Measurements from ENCODE around the gene MYO9B. TPM values are rescaled to one million over a fixed set of nuclear protein-coding genes. Genes with fewer than 3 reads are reported as not detected.

MYO9B gene
- total RNA-seq, 1 experiment from 2014 or later, result 103 TPM

GRCh38 chr19:17108453-17108784 lies 32.8 kb downstream of the MYO9B start:
- POLR2A ChIA-PET (ENCODE audit: unreplicated experiment), result no interaction called here
- peaks cover 5% of the 10 kb centered on the region; the same call in 1 of the 2 replicates for H3K36me3 ChIP-seq (ENCODE audit: low read depth)

GRCh38 chr19:17109300-17109699 lies 33.7 kb downstream of the MYO9B start:
- peaks cover 10% of the 10 kb centered on the region; the same call in 1 of the 2 replicates for H4K20me1 ChIP-seq (ENCODE audit: insufficient read depth)
- 0 out of 2 replicates have a peak, but pooled peaks cover 5% of the 10 kb centered on the region for H3K36me3 ChIP-seq (ENCODE audit: low read depth)
- BruUV-seq (replicated peaks), result no TSS peak
- H3K9me2 ChIP-seq (ENCODE audit: insufficient read depth), result no peaks in the 10 kb centered on the region
- H3F3A ChIP-seq (ENCODE audit: insufficient read depth, low read depth), result peaks cover 46% of the 10 kb centered on the region
- POLR2A ChIA-PET (ENCODE audit: unreplicated experiment), result no interaction called here
- peak overlapping the region; percentile 15; the same call in 1 of the 2 replicates for H3K27ac ChIP-seq
- H2AFZ ChIP-seq, result no peak overlapping the region
- peaks cover 24% of the 10 kb centered on the region for H3K4me1 ChIP-seq (replicated peaks; ENCODE audit: insufficient read depth)
- H3K4me2 ChIP-seq, result no peak overlapping the region
- H3K27me3 ChIP-seq (ENCODE audit: insufficient read depth, low read depth), result no peaks in the 10 kb centered on the region
- CTCF ChIA-PET, result no interaction called here
- no peaks in the 10 kb centered on the region for H3K9me3 ChIP-seq (ENCODE audit: insufficient read depth, low read depth)
- intact Hi-C loops (cut with micrococcal nuclease; ENCODE audit: unreplicated experiment), result no loop called here
- DNase-seq, result peak in 1 of 2 experiments; percentile 18
- no peak for TF ChIP-seq EZH2 (IDR thresholded peaks at IDR 0.05; ENCODE audit: low read depth)
- no peak for TF ChIP-seq CTCF (conservative IDR thresholded peaks at IDR 0.05)
- H3K4me3 ChIP-seq, result no peak overlapping the region
- peaks cover 70% of the 10 kb centered on the region for H3K79me2 ChIP-seq (ENCODE audit: low read depth)

More at GRCh38 chr19:17108453-17108784, 32.8 kb downstream of the MYO9B start:
- Histone ChIP-seq H3K4me1 (replicated peaks; ENCODE audit: insufficient read depth) (peaks cover 24% of the 10 kb centered on the region), H3K27ac (peak overlapping the region; percentile 68), H2AFZ (no peak overlapping the region), H3F3A (ENCODE audit: insufficient read depth, low read depth) (peaks cover 40% of the 10 kb centered on the region), H3K27me3 (ENCODE audit: insufficient read depth, low read depth) (no peaks in the 10 kb centered on the region), H3K9me2 (ENCODE audit: insufficient read depth) (no peaks in the 10 kb centered on the region), H3K79me2 (ENCODE audit: low read depth) (peaks cover 70% of the 10 kb centered on the region), H3K4me2 (peak overlapping the region; percentile 65), H3K9me3 (ENCODE audit: insufficient read depth, low read depth) (no peaks in the 10 kb centered on the region), H3K4me3 (no peak overlapping the region; the same call in 1 of the 2 replicates), H4K20me1 (ENCODE audit: insufficient read depth) (peaks cover 5% of the 10 kb centered on the region; the same call in 1 of the 2 replicates)
- no peak for TF ChIP-seq EZH2 (IDR thresholded peaks at IDR 0.05; ENCODE audit: low read depth)
- no peak for TF ChIP-seq CTCF (conservative IDR thresholded peaks at IDR 0.05)
- BruUV-seq (replicated peaks), result no TSS peak
- no peak for DNase-seq
- CTCF ChIA-PET, result no interaction called here
- intact Hi-C loops (cut with micrococcal nuclease; ENCODE audit: unreplicated experiment), result loop anchor here (1.0 kb wide), 1 partner anchor 28 kb away; no protein-coding TSS in a partner anchor

GRCh38 chr19:17109962-17110598 lies 34.5 kb downstream of the MYO9B start:
- peaks cover 46% of the 10 kb centered on the region for H3F3A ChIP-seq (ENCODE audit: insufficient read depth, low read depth)
- intact Hi-C loops (cut with micrococcal nuclease; ENCODE audit: unreplicated experiment), result no loop called here
- no TSS peak for BruUV-seq (replicated peaks)
- H3K4me2 ChIP-seq, result no peak overlapping the region
- TF ChIP-seq CTCF (conservative IDR thresholded peaks at IDR 0.05) (no peak), EZH2 (IDR thresholded peaks at IDR 0.05; ENCODE audit: low read depth) (no peak)
- H3K4me1 ChIP-seq (replicated peaks; ENCODE audit: insufficient read depth), result peaks cover 24% of the 10 kb centered on the region
- H3K9me3 ChIP-seq (ENCODE audit: insufficient read depth, low read depth), result no peaks in the 10 kb centered on the region
- H3K9me2 ChIP-seq (ENCODE audit: insufficient read depth), result no peaks in the 10 kb centered on the region
- no peaks in the 10 kb centered on the region for H3K27me3 ChIP-seq (ENCODE audit: insufficient read depth, low read depth)
- CTCF ChIA-PET, result no interaction called here
- H4K20me1 ChIP-seq (ENCODE audit: insufficient read depth), result peaks cover 10% of the 10 kb centered on the region; the same call in 1 of the 2 replicates
- no peak overlapping the region for H2AFZ ChIP-seq
- H3K36me3 ChIP-seq (ENCODE audit: low read depth), result peaks cover 5% of the 10 kb centered on the region; the same call in 1 of the 2 replicates
- peaks cover 62% of the 10 kb centered on the region for H3K79me2 ChIP-seq (ENCODE audit: low read depth)
- POLR2A ChIA-PET (ENCODE audit: unreplicated experiment), result no interaction called here
- H3K27ac ChIP-seq, result no peak overlapping the region
- H3K4me3 ChIP-seq, result no peak overlapping the region
- no peak for DNase-seq

Data from PC-9 (cell line).